ENCODE measurements around the gene TMEM127. TPM values are rescaled to one million over a fixed set of nuclear protein-coding genes. Genes with fewer than 3 reads are reported as not detected.
"Not testable (repeated sequence)": the region's sequence is repeated elsewhere in the genome, so short reads cannot be mapped to it uniquely, and the experiment has no call there.

TMEM127 gene
- polyA plus RNA-seq, 2 donors = 25.8 to 29.3 TPM

- H3K27ac ChIP-seq (ENCODE audit: low read depth in 2 of 2, low read length in 1 of 2) = no peak overlapping the region
- no peaks in the 10 kb centered on the region for H3K4me1 ChIP-seq (ENCODE audit: control insufficient read depth in 2 of 2, insufficient read depth in 2 of 2, low read length in 1 of 2)
- no peaks in the 10 kb centered on the region for H3K27me3 ChIP-seq (ENCODE audit: control insufficient read depth in 1 of 2, insufficient read depth in 2 of 2, low read length in 2 of 2)
- no peaks in the 10 kb centered on the region for H3K9me3 ChIP-seq (ENCODE audit: control insufficient read depth in 2 of 2, insufficient read depth in 1 of 2, low read depth in 1 of 2, low read length in 1 of 2)
- H3K4me3 ChIP-seq (ENCODE audit: low read depth in 1 of 2, low read length in 2 of 2) = no peak overlapping the region
- WGBS, 2 donors = 86 to 87% methylated on average over 4 of the region's 4 CpGs
- peaks cover 0 to 2% of the 10 kb centered on the region in 2 donors for H3K36me3 ChIP-seq (ENCODE audit: control insufficient read depth in 2 of 2, insufficient read depth in 2 of 2, low read length in 1 of 2)
These were observed 31.9 kb downstream of the TMEM127 start for GRCh38 chr2:96233880-96234316.

- WGBS, 2 donors = 96% methylated on average over 6 of the region's 6 CpGs
- no peak overlapping the region for H3K27ac ChIP-seq (ENCODE audit: low read depth in 2 of 2, low read length in 1 of 2)
- H3K27me3 ChIP-seq (ENCODE audit: control insufficient read depth in 1 of 2, insufficient read depth in 2 of 2, low read length in 2 of 2) = no peaks in the 10 kb centered on the region
- H3K4me3 ChIP-seq (ENCODE audit: low read depth in 1 of 2, low read length in 2 of 2) = no peak overlapping the region
- no peaks in the 10 kb centered on the region for H3K4me1 ChIP-seq (ENCODE audit: control insufficient read depth in 2 of 2, insufficient read depth in 2 of 2, low read length in 1 of 2)
- peaks cover 0 to 2% of the 10 kb centered on the region in 2 donors for H3K36me3 ChIP-seq (ENCODE audit: control insufficient read depth in 2 of 2, insufficient read depth in 2 of 2, low read length in 1 of 2)
- H3K9me3 ChIP-seq (ENCODE audit: control insufficient read depth in 2 of 2, insufficient read depth in 1 of 2, low read depth in 1 of 2, low read length in 1 of 2) = no peaks in the 10 kb centered on the region
These were observed 32.4 kb downstream of the TMEM127 start for GRCh38 chr2:96233436-96233835.

- WGBS, 2 donors = 94 to 95% methylated on average over 4 of the region's 4 CpGs
- H3K27me3 ChIP-seq (ENCODE audit: control insufficient read depth in 1 of 2, insufficient read depth in 2 of 2, low read length in 2 of 2) = no peaks in the 10 kb centered on the region
- H3K4me1 ChIP-seq (ENCODE audit: control insufficient read depth in 2 of 2, insufficient read depth in 2 of 2, low read length in 1 of 2) = no peaks in the 10 kb centered on the region
- no peaks in the 10 kb centered on the region for H3K9me3 ChIP-seq (ENCODE audit: control insufficient read depth in 2 of 2, insufficient read depth in 1 of 2, low read depth in 1 of 2, low read length in 1 of 2)
- no peak overlapping the region for H3K4me3 ChIP-seq (ENCODE audit: low read depth in 1 of 2, low read length in 2 of 2)
- peaks cover 0 to 2% of the 10 kb centered on the region in 2 donors for H3K36me3 ChIP-seq (ENCODE audit: control insufficient read depth in 2 of 2, insufficient read depth in 2 of 2, low read length in 1 of 2)
- no peak overlapping the region for H3K27ac ChIP-seq (ENCODE audit: low read depth in 2 of 2, low read length in 1 of 2)
These were observed 34.5 kb downstream of the TMEM127 start for GRCh38 chr2:96231316-96231715.

- Histone ChIP-seq H3K4me1 (ENCODE audit: control insufficient read depth in 2 of 2, insufficient read depth in 2 of 2, low read length in 1 of 2) (no peaks in the 10 kb centered on the region), H3K27ac (ENCODE audit: low read depth in 2 of 2, low read length in 1 of 2) (no peak overlapping the region), H3K9me3 (ENCODE audit: control insufficient read depth in 2 of 2, insufficient read depth in 1 of 2, low read depth in 1 of 2, low read length in 1 of 2) (no peaks in the 10 kb centered on the region)
These were observed 40.7 kb downstream of the TMEM127 start for GRCh38 chr2:96225016-96225533.

GRCh38 chr2:96221106-96221505, 44.7 kb downstream of the TMEM127 start:
- H3K36me3 ChIP-seq (ENCODE audit: control insufficient read depth in 2 of 2, insufficient read depth in 2 of 2, low read length in 1 of 2); H3K27me3 ChIP-seq (ENCODE audit: control insufficient read depth in 1 of 2, insufficient read depth in 2 of 2, low read length in 2 of 2); H3K4me1 ChIP-seq (ENCODE audit: control insufficient read depth in 2 of 2, insufficient read depth in 2 of 2, low read length in 1 of 2); H3K27ac ChIP-seq (ENCODE audit: low read depth in 2 of 2, low read length in 1 of 2); H3K4me3 ChIP-seq (ENCODE audit: low read depth in 1 of 2, low read length in 2 of 2); H3K9me3 ChIP-seq (ENCODE audit: control insufficient read depth in 2 of 2, insufficient read depth in 1 of 2, low read depth in 1 of 2, low read length in 1 of 2): not testable (repeated sequence)
- WGBS, 2 donors = 78 to 79% methylated on average over 1 of the region's 1 CpG

More at GRCh38 chr2:96225016-96225533, 40.7 kb downstream of the TMEM127 start:
- no peaks in the 10 kb centered on the region for H3K27me3 ChIP-seq (ENCODE audit: control insufficient read depth in 1 of 2, insufficient read depth in 2 of 2, low read length in 2 of 2)
- H3K36me3 ChIP-seq (ENCODE audit: control insufficient read depth in 2 of 2, insufficient read depth in 2 of 2, low read length in 1 of 2) = no peaks in the 10 kb centered on the region
- 68 to 72% methylated on average over 3 of the region's 3 CpGs for WGBS, 2 donors
- no peak overlapping the region for H3K4me3 ChIP-seq (ENCODE audit: low read depth in 1 of 2, low read length in 2 of 2)

- 89 to 90% methylated on average over 4 of the region's 4 CpGs for WGBS, 2 donors
- H3K4me1 ChIP-seq (ENCODE audit: control insufficient read depth in 2 of 2, insufficient read depth in 2 of 2, low read length in 1 of 2); H3K4me3 ChIP-seq (ENCODE audit: low read depth in 1 of 2, low read length in 2 of 2); H3K27me3 ChIP-seq (ENCODE audit: control insufficient read depth in 1 of 2, insufficient read depth in 2 of 2, low read length in 2 of 2); H3K9me3 ChIP-seq (ENCODE audit: control insufficient read depth in 2 of 2, insufficient read depth in 1 of 2, low read depth in 1 of 2, low read length in 1 of 2); H3K27ac ChIP-seq (ENCODE audit: low read depth in 2 of 2, low read length in 1 of 2); H3K36me3 ChIP-seq (ENCODE audit: control insufficient read depth in 2 of 2, insufficient read depth in 2 of 2, low read length in 1 of 2): not testable (repeated sequence)
These were observed 45.8 kb downstream of the TMEM127 start for GRCh38 chr2:96219959-96220358.

GRCh38 chr2:96218508-96219131, 47.2 kb downstream of the TMEM127 start:
- Histone ChIP-seq H3K4me3 (ENCODE audit: low read depth in 1 of 2, low read length in 2 of 2) (no peak overlapping the region), H3K4me1 (ENCODE audit: control insufficient read depth in 2 of 2, insufficient read depth in 2 of 2, low read length in 1 of 2) (no peaks in the 10 kb centered on the region), H3K9me3 (ENCODE audit: control insufficient read depth in 2 of 2, insufficient read depth in 1 of 2, low read depth in 1 of 2, low read length in 1 of 2) (no peaks in the 10 kb centered on the region), H3K27me3 (ENCODE audit: control insufficient read depth in 1 of 2, insufficient read depth in 2 of 2, low read length in 2 of 2) (no peaks in the 10 kb centered on the region), H3K36me3 (ENCODE audit: control insufficient read depth in 2 of 2, insufficient read depth in 2 of 2, low read length in 1 of 2) (no peaks in the 10 kb centered on the region), H3K27ac (ENCODE audit: low read depth in 2 of 2, low read length in 1 of 2) (no peak overlapping the region)
- 93 to 94% methylated on average over 13 of the region's 13 CpGs for WGBS, 2 donors

- Histone ChIP-seq H3K36me3 (ENCODE audit: control insufficient read depth in 2 of 2, insufficient read depth in 2 of 2, low read length in 1 of 2) (no peaks in the 10 kb centered on the region), H3K27ac (ENCODE audit: low read depth in 2 of 2, low read length in 1 of 2) (no peak overlapping the region), H3K4me3 (ENCODE audit: low read depth in 1 of 2, low read length in 2 of 2) (no peak overlapping the region), H3K9me3 (ENCODE audit: control insufficient read depth in 2 of 2, insufficient read depth in 1 of 2, low read depth in 1 of 2, low read length in 1 of 2) (no peaks in the 10 kb centered on the region), H3K27me3 (ENCODE audit: control insufficient read depth in 1 of 2, insufficient read depth in 2 of 2, low read length in 2 of 2) (no peaks in the 10 kb centered on the region), H3K4me1 (ENCODE audit: control insufficient read depth in 2 of 2, insufficient read depth in 2 of 2, low read length in 1 of 2) (peaks cover 0 to 2% of the 10 kb centered on the region in 2 donors)
- 93 to 94% methylated on average over 4 of the region's 4 CpGs for WGBS, 2 donors
These were observed 51.2 kb downstream of the TMEM127 start for GRCh38 chr2:96214554-96214953.

GRCh38 chr2:96213379-96213778, 52.4 kb downstream of the TMEM127 start:
- peaks cover 0 to 2% of the 10 kb centered on the region in 2 donors for H3K4me1 ChIP-seq (ENCODE audit: control insufficient read depth in 2 of 2, insufficient read depth in 2 of 2, low read length in 1 of 2)
- H3K4me3 ChIP-seq (ENCODE audit: low read depth in 1 of 2, low read length in 2 of 2) = no peak overlapping the region
- no peak overlapping the region for H3K27ac ChIP-seq (ENCODE audit: low read depth in 2 of 2, low read length in 1 of 2)
- 93 to 95% methylated on average over 12 of the region's 12 CpGs for WGBS, 2 donors
- no peaks in the 10 kb centered on the region for H3K9me3 ChIP-seq (ENCODE audit: control insufficient read depth in 2 of 2, insufficient read depth in 1 of 2, low read depth in 1 of 2, low read length in 1 of 2)
- H3K36me3 ChIP-seq (ENCODE audit: control insufficient read depth in 2 of 2, insufficient read depth in 2 of 2, low read length in 1 of 2) = no peaks in the 10 kb centered on the region
- no peaks in the 10 kb centered on the region for H3K27me3 ChIP-seq (ENCODE audit: control insufficient read depth in 1 of 2, insufficient read depth in 2 of 2, low read length in 2 of 2)

GRCh38 chr2:96212339-96212738, 53.5 kb downstream of the TMEM127 start:
- no peaks in the 10 kb centered on the region for H3K9me3 ChIP-seq (ENCODE audit: control insufficient read depth in 2 of 2, insufficient read depth in 1 of 2, low read depth in 1 of 2, low read length in 1 of 2)
- WGBS, 2 donors = 93 to 94% methylated on average over 4 of the region's 4 CpGs
- H3K4me3 ChIP-seq (ENCODE audit: low read depth in 1 of 2, low read length in 2 of 2) = no peak overlapping the region
- H3K27ac ChIP-seq (ENCODE audit: low read depth in 2 of 2, low read length in 1 of 2) = no peak overlapping the region
- peaks cover 0 to 2% of the 10 kb centered on the region in 2 donors for H3K4me1 ChIP-seq (ENCODE audit: control insufficient read depth in 2 of 2, insufficient read depth in 2 of 2, low read length in 1 of 2)
- no peaks in the 10 kb centered on the region for H3K27me3 ChIP-seq (ENCODE audit: control insufficient read depth in 1 of 2, insufficient read depth in 2 of 2, low read length in 2 of 2)
- H3K36me3 ChIP-seq (ENCODE audit: control insufficient read depth in 2 of 2, insufficient read depth in 2 of 2, low read length in 1 of 2) = no peaks in the 10 kb centered on the region

Measured in esophagus (tissue), 2 donors.